GM10266 (cell line): ENCODE data around the gene AQP5.

ENCODE experiments used
- DNase-seq: peaks from one replicate; pipeline ENCODE4 v3.0.0; 2012; ENCODE audit errors: extremely low spot score
- TF ChIP-seq, protein P1 (sequence below): IDR thresholded peaks from 2 replicates; pipeline ENCODE4 v1.5.1; 2012; ENCODE audit warnings: mild to moderate bottlenecking, low read depth; ENCODE audit not compliant: control insufficient read depth, insufficient read depth; ENCODE audit errors: missing control alignments

Gene AQP5

DNA sequence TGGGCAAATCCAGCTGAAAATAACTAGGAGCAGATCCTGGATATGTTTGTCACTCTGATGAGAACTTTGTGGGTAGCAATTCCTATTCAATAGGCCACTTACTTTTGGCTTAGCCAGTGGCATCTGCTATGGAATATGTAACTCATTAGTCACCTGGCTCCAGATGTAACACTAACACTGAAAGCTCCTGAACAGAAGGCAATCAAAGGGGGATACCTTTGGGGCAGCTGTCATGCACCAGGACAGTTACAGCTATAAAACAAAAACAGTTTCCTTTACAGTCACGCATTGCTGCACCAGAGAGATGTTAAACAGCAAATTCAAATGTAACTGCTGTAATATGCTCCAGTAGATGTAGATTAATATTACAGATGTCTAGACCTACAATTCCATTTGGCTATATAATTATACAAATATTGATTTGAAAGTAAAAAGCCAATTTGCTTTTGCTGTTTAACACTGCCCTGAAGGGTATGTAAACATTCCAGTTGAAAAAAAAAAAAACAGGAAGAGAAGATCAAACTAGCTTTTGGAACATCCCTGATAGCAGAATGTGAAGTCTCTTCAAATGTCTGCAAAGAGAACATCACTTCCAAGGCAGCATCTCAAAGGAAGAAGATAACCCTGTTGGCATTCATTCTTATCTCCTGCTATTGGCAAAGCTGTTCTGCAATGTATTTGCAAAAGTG is 45.2 kb downstream of the AQP5 start:
- TF ChIP-seq, protein P1, sequence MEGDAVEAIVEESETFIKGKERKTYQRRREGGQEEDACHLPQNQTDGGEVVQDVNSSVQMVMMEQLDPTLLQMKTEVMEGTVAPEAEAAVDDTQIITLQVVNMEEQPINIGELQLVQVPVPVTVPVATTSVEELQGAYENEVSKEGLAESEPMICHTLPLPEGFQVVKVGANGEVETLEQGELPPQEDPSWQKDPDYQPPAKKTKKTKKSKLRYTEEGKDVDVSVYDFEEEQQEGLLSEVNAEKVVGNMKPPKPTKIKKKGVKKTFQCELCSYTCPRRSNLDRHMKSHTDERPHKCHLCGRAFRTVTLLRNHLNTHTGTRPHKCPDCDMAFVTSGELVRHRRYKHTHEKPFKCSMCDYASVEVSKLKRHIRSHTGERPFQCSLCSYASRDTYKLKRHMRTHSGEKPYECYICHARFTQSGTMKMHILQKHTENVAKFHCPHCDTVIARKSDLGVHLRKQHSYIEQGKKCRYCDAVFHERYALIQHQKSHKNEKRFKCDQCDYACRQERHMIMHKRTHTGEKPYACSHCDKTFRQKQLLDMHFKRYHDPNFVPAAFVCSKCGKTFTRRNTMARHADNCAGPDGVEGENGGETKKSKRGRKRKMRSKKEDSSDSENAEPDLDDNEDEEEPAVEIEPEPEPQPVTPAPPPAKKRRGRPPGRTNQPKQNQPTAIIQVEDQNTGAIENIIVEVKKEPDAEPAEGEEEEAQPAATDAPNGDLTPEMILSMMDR = no peak
- no peak for DNase-seq

DNA sequence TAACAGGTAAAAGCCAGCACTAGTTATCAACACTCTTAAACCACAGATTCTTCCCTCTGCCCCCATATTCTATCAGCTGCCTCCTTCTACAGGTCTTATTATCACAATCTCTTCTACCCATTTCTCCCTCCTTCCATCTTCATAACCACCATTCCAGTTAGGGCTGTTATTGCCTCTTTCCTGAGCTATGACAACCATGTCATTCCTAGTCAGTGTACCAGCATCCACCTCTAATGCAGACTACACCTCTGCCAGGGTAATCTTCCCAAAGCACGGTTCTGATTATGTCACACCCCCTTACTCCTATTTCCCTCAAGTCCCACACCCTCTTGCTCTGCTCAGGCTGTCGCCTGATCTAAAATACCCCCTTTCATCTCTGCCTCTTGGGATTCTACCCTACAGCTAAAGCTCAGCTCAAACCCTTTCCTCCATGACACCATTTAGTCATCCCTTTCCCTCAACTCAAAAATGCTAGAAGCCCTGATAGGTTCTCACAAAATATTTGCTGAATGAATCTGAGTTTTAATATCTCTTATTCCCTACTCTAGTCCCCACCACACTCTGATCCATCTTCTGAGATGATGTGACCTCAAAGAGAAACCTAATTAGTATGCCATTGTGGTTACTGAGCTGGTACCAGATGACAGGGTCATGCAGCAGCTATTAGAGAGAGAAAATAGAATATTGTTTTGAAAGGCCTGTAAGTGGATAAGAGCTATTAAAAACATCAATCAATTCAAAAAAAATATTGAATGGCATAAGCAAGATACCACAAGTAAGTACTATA is 51.9 kb downstream of the AQP5 start:
- no peak for DNase-seq
- TF ChIP-seq, protein P1 = no peak

DNA sequence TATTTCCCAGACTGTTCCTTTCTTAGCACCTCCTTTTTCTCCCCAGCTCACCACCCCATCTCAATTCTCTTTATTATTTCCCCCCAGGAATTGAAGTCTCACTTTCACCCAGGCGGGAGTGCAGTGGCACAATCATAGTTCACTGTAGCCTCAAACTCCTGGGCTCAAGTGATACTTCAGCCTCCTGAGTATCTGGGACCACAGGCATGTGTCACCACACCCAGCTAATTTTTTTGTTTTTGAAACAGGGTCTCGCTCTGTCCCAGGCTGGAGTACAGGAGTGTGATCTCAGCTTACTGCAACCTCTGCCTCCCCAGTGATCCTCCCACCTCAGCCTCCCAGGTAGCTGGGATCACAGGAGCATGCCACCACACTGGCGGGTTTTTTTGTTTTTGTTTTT is 52.7 kb downstream of the AQP5 start:
- no peak for DNase-seq
- TF ChIP-seq, protein P1 = no peak
